Measurements from ENCODE around the gene PCDH20.

Gene PCDH20

DNA sequence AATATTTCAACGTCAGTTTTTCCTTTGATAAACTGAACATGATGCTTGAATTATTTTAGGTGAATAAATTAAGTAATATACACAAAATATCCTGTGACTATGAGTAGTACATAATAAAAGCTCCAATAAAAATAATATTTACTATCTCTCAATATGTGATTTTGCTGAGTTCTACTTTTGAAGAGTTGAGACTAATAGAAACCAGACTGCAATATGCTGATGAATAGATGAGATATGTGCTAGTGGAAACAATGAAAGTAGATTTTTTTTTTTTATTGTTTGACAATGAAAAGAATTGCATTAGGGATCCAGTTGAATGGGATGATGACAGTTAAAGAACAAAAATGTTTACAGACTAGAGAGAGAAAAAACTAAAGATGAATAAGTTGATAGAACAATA is 16.4 kb upstream of the PCDH20 start:
- TF ChIP-seq EZH2 (IDR thresholded peaks at IDR 0.05; ENCODE audit: borderline replicate concordance, low read depth, low read length, severe bottlenecking) (no peak), CTCF (IDR thresholded peaks at IDR 0.05; ENCODE audit: borderline replicate concordance, extremely low read depth, low read length, poor library complexity, severe bottlenecking) (no peak)
- ATAC-seq (ENCODE audit: insufficient read depth, low read depth) (no peak), DNase-seq (no peak)
- H3K4me3 ChIP-seq (ENCODE audit: low read depth in 1 of 2, low read length in 2 of 2): no peak overlapping the region
- H2AFZ ChIP-seq (ENCODE audit: low read depth, low read length): no peak overlapping the region
- no peak overlapping the region for H3K9ac ChIP-seq (ENCODE audit: low read depth, low read length)
- H4K20me1 ChIP-seq (ENCODE audit: insufficient read depth, low read length): no peaks in the 10 kb centered on the region
- H3K27me3 ChIP-seq (ENCODE audit: insufficient read depth, low read length, poor library complexity): no peaks in the 10 kb centered on the region
- no peaks in the 10 kb centered on the region for H3K4me1 ChIP-seq (ENCODE audit: insufficient read depth, low read length)
- no peak overlapping the region for H3K4me2 ChIP-seq (ENCODE audit: insufficient read depth, low read length)
- H3K27ac ChIP-seq (ENCODE audit: low read length): no peak overlapping the region
- H3K9me3 ChIP-seq (ENCODE audit: insufficient read depth, low read length, severe bottlenecking): no peaks in the 10 kb centered on the region
- H3K79me2 ChIP-seq (ENCODE audit: insufficient read depth, low read length): no peaks in the 10 kb centered on the region
- no peaks in the 10 kb centered on the region for H3K36me3 ChIP-seq (ENCODE audit: insufficient read depth, low read length)

DNA sequence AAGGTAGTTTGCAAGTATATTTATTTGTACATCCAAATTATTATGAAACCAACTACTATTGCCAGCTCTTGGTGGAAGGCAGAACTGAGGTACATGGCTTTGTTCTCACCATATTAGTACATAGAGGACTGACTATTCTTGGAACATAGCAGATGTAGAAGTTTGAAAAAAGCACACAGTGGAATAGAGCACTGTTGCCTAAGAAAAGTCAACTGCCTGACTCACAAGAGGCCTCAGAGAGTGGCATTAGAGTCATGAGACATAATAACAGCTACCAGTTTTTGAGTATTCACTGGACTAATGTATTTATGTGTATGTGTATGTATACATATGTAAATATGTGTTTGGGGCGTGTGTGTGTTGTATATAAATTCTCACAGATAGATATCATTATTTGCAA is 8.3 kb upstream of the PCDH20 start:
- Histone ChIP-seq H3K36me3 (ENCODE audit: insufficient read depth, low read length) (no peaks in the 10 kb centered on the region), H3K4me3 (ENCODE audit: low read depth in 1 of 2, low read length in 2 of 2) (no peak overlapping the region), H3K79me2 (ENCODE audit: insufficient read depth, low read length) (no peaks in the 10 kb centered on the region), H3K27me3 (ENCODE audit: insufficient read depth, low read length, poor library complexity) (no peaks in the 10 kb centered on the region), H3K4me1 (ENCODE audit: insufficient read depth, low read length) (no peaks in the 10 kb centered on the region), H3K27ac (ENCODE audit: low read length) (no peak overlapping the region), H2AFZ (ENCODE audit: low read depth, low read length) (no peak overlapping the region), H3K4me2 (ENCODE audit: insufficient read depth, low read length) (no peak overlapping the region), H3K9me3 (ENCODE audit: insufficient read depth, low read length, severe bottlenecking) (no peaks in the 10 kb centered on the region), H3K9ac (ENCODE audit: low read depth, low read length) (no peak overlapping the region), H4K20me1 (ENCODE audit: insufficient read depth, low read length) (no peaks in the 10 kb centered on the region)
- no peak for DNase-seq
- ATAC-seq (ENCODE audit: insufficient read depth, low read depth): no peak
- TF ChIP-seq CTCF (IDR thresholded peaks at IDR 0.05; ENCODE audit: borderline replicate concordance, extremely low read depth, low read length, poor library complexity, severe bottlenecking) (no peak), EZH2 (IDR thresholded peaks at IDR 0.05; ENCODE audit: borderline replicate concordance, low read depth, low read length, severe bottlenecking) (no peak)

- no peak overlapping the region for H2AFZ ChIP-seq (ENCODE audit: low read depth, low read length)
Observed at GRCh38 chr13:61417086-61417570, 1.5 kb upstream of the PCDH20 start.

More at GRCh38 chr13:61417086-61417570, 1.5 kb upstream of the PCDH20 start:
- ATAC-seq (ENCODE audit: insufficient read depth, low read depth) (no peak), DNase-seq (no peak)
- Histone ChIP-seq H3K4me1 (ENCODE audit: insufficient read depth, low read length) (no peaks in the 10 kb centered on the region), H3K9ac (ENCODE audit: low read depth, low read length) (no peak overlapping the region), H4K20me1 (ENCODE audit: insufficient read depth, low read length) (no peaks in the 10 kb centered on the region), H3K4me3 (ENCODE audit: low read depth in 1 of 2, low read length in 2 of 2) (no peak overlapping the region), H3K79me2 (ENCODE audit: insufficient read depth, low read length) (no peaks in the 10 kb centered on the region), H3K27ac (ENCODE audit: low read length) (no peak overlapping the region), H3K36me3 (ENCODE audit: insufficient read depth, low read length) (no peaks in the 10 kb centered on the region), H3K4me2 (ENCODE audit: insufficient read depth, low read length) (no peak overlapping the region), H3K27me3 (ENCODE audit: insufficient read depth, low read length, poor library complexity) (no peaks in the 10 kb centered on the region), H3K9me3 (ENCODE audit: insufficient read depth, low read length, severe bottlenecking) (no peaks in the 10 kb centered on the region)
- no peak for TF ChIP-seq CTCF (IDR thresholded peaks at IDR 0.05; ENCODE audit: borderline replicate concordance, extremely low read depth, low read length, poor library complexity, severe bottlenecking)

Measured in DND-41 (cell line).